GM19023 (cell line): Measurements from ENCODE around the gene CCDC188.

Source experiments
- ATAC-seq: cut with Tn5 transposase; IDR thresholded peaks from one replicate; pipeline ENCODE4 v1.9.1; 2021; ENCODE audit warnings: mild to moderate bottlenecking, moderate library complexity; ENCODE audit not compliant: unreplicated experiment

Gene CCDC188

GRCh38 chr22:20123366-20124082, 27.3 kb downstream of the CCDC188 start:
- no peak for ATAC-seq

GRCh38 chr22:20121856-20122415, 28.9 kb downstream of the CCDC188 start:
- ATAC-seq: no peak

GRCh38 chr22:20118300-20119020, 32.4 kb downstream of the CCDC188 start:
- no peak for ATAC-seq

GRCh38 chr22:20117633-20118299, 33.1 kb downstream of the CCDC188 start:
- ATAC-seq: peak; percentile 18

GRCh38 chr22:20116951-20117632, 33.8 kb downstream of the CCDC188 start, which contains the start of gene TRMT2A:
TRMT2A (minus strand) TSS chr22:20117226; CDS start chr22:20116906, 320 bp downstream.
- ATAC-seq: peak; percentile 76

- no peak for ATAC-seq
Measured at GRCh38 chr22:20116376-20116950, 34.4 kb downstream of the CCDC188 start.

- no peak for ATAC-seq
Measured at GRCh38 chr22:20115691-20116375, 35.0 kb downstream of the CCDC188 start, which contains the start of gene RANBP1. RANBP1 (plus strand) TSS chr22:20116104; CDS start chr22:20116185, 81 bp downstream.

- no peak for ATAC-seq
Measured at GRCh38 chr22:20114506-20115475, 36.1 kb downstream of the CCDC188 start.

GRCh38 chr22:20113551-20114310, 37.1 kb downstream of the CCDC188 start:
- ATAC-seq: no peak

GRCh38 chr22:20112623-20113511, 38.0 kb downstream of the CCDC188 start:
- ATAC-seq: no peak

- ATAC-seq: no peak
Measured at GRCh38 chr22:20111689-20112622, 38.9 kb downstream of the CCDC188 start.

- no peak for ATAC-seq
Measured at GRCh38 chr22:20111045-20111688, 39.7 kb downstream of the CCDC188 start.

GRCh38 chr22:20110359-20110985, 40.4 kb downstream of the CCDC188 start:
- ATAC-seq: no peak

- no peak for ATAC-seq
Measured at GRCh38 chr22:20109411-20110358, 41.2 kb downstream of the CCDC188 start.
